HG03460 (cell line): ENCODE measurements around the gene MPC1.
"Not testable (repeated sequence)": the region's sequence is repeated elsewhere in the genome, so short reads cannot be mapped to it uniquely, and the experiment has no call there.

ENCODE experiments used
- ATAC-seq: cut with Tn5 transposase; IDR thresholded peaks from one replicate; pipeline ENCODE4 v1.9.1; 2021; ENCODE audit not compliant: unreplicated experiment

The MPC1 gene

DNA sequence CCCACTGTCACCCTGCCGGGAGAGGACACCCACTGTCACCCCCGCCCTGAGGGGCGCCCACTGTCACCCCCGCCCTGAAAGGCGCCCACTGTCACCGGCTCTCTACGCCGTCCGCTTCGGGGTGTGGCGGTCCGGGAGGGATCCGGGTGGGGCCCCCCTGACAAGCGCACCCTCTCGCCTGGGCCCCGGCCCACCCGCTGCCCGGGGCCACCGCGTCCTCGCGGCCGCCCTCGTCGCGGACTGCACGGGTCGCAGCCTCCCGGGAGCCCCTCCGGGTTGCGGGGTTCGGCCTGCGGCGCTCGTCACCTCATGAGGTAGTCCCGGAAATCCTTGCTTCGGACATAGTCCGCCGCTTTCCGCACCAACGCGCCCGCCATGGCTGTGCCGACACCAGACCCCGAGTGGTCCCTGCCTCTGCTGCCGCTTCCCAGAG is 224 bp downstream of the MPC1 start:
- ATAC-seq: peak; percentile 2

DNA sequence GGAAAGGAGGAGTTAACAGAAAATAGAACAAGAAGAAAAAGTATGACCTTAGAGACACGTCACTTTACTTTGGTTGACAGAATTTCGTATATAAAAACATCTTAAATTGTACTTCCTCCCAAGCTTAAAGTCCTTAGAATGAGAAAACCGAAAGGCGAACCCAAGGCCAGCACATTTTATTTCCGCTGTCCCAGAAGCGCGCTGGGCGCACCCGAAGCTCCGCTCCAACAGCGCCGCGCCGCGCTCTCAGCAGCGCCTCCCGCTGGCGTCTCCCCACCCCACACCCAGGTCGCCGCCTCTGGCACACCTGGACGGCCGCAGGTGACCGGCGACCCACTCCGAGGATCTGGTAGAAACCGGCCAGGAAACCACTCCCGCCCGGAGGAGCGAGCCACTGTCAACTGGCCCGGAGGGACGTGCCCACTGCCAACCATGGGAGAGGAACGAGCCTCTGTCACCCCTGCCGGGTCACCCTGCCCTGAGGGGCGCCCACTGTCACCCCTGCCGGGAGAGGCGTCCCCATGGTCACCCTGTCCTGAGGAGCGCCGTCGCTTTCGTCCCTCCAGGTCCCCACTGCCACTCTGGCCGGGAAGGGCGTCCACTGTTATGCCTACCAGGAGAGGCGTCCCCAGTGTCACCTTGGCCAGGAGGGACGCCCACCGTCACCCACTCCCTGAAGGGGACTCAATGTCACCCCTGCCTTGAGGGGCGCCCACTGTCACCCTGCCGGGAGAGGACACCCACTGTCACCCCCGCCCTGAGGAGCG is 824 bp downstream of the MPC1 start:
- ATAC-seq: peak; percentile 51

DNA sequence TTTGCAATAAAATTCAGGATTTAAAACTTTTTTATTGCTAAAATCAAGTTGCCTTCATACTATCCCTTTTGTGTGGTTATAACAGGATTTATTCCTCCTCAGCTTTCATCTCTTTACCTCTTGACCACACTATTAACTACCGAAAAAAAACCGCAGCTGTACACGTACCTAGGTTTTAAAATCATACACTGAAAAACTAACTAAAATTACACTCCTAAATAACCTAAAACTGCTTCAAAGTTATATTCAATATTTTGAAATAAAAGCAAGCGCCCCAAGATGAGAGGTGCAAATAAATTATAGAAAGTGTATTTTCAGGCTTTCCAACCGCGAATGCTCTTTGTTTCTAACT is 1.4 kb downstream of the MPC1 start:
- no peak for ATAC-seq

DNA sequence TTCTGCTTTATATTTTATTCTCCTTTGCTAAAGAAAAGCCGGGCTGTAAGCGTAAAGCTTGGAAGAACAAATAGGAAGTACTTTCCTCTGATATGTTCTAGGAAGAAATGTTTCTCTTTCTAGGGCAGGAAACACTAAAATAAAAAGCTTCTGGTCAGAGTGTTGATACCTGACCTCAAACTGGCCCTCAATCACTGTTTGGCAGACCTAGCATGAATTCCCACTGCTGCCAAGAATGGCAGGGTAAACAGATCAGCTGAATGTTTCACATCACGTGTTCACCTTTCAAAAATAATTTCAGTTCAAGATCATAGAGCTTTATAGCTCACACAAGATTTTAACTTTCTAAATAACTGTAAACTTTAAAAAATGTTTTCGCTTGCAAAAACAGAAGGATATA is 2.9 kb downstream of the MPC1 start:
- no peak for ATAC-seq

DNA sequence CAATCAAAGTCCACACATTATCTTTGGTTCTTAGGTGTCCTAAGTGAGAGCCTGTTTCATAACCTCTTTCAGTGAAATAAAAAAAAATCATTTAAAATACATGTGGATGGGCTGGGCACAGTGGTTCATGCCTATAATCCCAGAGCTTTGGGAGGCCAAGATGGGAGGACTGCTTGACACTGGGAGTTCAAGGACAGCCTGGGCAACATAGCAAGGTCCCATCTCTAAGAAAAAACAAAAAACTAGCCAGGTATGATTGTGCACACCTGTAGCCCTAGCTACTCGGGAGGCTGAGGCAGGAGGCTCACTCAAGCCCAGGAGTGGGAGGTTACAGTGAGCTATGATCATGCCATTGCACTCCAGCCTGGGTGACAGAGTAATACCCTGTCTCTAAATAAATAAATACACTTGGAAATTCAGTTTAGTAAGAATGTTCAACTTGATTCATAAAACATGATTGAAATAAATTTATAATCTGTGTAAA is 3.6 kb downstream of the MPC1 start:
- ATAC-seq: no peak

DNA sequence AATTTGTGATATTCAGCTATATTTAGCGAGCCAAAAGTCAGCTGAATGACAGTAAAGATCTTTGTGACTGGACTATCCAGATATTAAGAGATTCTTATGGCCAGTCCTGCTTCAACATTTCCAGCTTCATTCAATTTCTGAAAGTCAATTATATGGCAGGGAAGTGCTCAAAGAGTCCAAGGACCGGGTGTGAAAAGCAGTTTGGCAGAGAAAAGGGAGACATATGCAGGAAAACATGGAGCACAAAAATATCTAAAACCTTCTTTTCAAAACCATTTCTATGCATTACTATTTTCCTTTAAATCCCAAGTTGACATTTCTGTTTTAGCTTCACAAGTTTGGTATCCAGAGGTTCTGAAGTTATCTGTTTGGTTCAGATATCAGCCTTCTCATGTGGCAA is 5.0 kb downstream of the MPC1 start:
- ATAC-seq: no peak

DNA sequence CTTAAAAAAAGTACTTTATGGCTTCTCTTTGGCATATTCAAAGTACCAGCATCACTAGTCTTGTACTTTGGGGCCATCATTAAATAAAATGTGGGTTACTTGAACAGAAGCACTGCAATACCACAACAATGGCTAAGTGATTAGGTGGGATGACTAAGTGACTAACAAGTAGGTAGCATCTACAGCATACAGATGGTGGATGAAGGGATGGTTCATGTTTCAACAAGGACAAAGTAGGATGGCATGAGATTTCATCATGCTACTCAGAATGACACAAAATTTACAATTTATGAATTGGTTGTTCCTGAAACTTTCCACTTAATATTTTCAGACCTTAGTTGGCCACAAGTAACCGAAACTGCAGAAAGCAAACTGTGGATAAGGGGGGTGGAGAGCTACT is 7.7 kb downstream of the MPC1 start:
- ATAC-seq: no peak

DNA sequence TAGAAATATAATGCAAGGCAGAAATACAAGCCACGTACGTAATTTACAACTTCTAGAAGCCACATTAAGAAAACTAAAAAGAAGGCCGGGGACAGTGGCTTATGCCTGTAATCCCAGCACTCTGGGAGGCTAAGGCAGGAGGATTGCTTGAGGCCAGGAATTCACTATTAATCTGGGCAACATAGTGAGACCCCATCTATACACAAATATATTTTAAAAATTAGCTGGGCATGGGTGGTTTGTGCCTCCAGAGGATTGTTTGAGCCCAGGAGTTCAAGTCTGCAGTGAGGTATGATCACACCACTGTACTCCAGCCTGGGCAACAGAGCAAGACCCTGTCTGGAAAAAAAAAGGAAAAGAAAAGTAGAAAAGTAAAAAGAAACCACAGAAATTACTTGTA is 12.3 kb downstream of the MPC1 start:
- ATAC-seq: no peak

DNA sequence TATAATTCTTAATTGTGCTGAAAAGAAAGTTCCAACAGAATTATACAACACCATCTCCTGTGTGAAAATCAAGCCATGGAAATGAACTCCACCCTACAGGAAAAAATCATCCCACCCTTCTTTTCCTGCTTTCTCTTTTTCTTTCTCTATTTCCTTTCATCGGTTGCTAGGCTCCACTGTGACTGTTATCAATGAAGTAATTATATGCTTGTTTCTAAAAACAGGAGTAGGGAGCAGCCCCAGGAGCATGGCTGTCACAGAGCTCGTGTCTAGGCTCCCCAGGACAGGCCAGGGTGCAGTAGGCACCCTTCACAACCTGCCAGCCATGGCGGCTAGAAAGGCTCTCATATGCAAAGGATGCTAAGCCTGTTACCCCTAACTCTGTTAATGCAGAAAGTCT is 13.0 kb downstream of the MPC1 start:
- ATAC-seq: no peak

DNA sequence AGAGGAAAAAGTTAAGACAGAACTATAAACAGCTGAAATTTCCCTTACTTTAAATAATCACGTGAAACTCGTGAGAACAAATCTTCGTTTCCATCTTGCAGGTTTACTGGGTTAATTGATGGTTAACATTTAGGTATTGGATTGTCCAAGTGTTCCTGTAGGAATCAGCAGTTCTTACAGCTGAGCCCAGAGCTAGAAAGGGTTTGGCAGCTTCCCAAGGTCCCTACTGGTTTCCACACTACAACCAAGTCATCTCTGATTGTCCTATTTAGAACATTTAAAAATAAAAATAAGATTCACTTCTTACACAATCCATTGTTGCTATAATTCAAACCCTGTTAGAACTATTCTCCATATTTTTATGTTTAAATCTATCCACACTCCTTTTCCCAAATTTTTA is 15.8 kb downstream of the MPC1 start:
- no peak for ATAC-seq

DNA sequence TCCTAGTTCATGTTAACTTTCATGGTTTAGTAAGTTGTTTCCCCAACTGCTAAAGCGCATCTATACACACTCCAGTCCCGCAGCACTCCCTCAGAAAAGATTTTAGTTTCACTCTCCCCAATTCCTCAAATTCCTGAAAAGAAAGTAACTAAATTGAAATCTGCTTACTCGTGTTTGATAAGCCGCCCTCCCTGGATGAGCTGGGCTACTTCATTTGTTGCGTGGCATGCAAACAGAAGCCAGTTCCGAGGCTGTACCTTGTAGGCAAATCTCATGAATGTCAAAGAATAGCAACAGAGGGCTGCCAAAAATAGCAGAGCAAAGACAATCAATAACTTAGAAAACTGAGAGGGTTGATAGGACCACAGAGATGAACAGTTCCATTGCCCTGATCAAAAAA is 16.9 kb downstream of the MPC1 start:
- no peak for ATAC-seq

DNA sequence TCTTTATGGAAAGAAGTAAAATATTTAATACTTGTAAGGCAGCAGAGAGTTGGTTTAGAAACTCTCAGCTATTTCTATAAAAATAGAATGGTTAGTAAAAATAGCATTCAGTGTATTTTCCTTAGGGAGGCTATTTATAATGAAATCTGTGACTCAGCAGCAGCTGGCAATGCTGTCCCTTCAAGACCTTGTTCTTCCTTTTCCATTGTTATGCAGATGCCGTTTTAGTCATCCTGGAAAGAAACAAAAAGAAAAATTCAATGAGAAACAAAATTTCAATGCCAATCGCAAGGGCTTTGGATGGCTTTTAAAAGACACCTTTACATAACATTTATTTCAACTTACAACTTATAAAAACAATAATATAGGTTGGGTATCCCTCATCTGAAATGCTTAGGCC is 17.5 kb downstream of the MPC1 start:
- ATAC-seq: no peak

DNA sequence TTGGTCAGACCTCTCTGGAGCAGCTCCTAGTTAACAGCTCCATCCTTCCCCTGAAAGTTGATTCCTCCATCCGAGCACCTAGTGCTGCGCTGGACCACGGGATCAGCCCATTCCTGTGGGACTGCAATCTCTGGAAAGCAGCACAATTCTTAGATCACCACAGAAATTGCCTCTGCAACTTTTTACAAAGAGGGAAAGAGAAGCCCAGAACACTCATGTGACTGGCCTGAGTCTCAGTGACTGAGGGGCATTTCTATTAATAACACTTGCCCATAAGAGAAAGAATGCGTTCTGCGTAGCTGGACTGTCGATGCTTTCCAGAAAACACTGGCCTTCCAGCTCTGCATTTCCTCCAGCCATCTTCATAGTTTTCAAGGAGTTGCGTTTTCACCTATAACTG is 18.3 kb downstream of the MPC1 start:
- no peak for ATAC-seq

DNA sequence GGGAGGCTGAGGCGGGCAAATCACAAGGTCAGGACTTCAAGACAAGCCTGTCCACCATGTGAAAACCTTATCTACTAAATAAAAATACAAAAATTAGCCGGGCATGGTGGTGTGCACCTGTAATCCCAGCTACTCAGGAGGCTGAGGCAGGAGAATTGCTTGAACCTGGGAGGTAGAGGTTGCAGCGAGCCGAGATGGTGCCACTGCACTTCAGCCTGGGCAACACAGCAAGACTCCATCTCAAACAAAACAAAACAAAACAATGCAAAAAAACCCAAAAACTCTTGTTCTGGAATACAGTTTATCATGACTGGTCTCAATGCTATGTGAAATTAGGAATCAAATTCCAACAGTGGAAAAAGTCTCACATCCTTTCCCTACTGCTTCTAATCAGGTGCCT is 20.3 kb downstream of the MPC1 start:
- ATAC-seq: not testable (repeated sequence)

DNA sequence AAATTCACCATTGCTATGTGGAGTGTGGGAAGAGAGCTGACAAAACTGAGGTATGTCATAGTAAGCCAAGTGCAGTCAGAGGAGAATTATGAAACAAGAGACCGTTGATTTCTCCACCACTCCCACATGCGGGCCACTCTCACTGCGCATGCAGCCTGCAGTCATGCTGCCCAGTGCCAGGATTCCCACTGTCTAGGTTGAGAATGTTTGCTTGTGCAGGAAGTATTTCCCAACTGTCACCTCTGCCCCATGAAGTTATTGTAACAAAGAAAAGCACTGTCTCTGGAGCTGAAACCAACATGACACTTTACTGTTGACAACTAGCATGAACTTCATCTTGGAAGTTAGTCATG is 21.7 kb downstream of the MPC1 start:
- ATAC-seq: no peak

DNA sequence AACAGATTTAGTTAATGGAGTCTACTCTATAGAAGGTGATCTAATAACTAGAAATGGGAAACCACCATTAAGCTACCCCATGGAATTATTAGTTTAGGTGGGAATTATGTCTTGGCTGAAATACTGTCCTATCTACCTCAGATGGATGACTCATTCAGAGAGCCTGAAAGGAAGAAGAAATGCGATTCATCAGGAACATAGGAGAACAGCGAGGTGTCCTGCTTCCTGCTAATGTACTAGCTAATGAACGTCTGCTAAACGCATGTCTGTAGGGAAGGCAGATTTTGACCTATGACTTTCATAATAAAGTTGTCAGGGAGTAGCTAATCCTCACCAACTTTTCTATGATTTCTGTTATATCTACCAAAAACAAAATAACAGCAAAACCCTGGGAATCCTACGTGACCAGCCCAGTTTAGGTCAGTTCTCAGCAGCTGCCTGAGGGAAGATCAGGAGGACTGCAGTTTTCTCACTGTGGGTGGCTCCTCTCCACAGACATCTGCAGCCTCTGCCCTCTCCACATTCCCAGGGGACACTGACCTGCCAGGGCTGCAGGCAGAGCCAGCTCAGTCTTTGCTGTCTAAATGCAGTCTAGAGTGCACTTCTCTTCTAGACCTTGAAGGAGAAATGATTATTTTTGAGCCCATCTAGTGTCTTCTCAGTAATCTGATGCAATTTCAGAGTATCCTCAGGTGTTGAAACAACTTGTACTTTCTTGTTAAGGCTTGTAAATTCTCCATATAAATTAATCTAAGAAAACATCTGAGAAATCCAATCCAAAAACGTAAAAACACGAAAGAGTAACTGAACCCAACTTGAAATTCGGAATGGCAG is 22.3 kb downstream of the MPC1 start:
- no peak for ATAC-seq

DNA sequence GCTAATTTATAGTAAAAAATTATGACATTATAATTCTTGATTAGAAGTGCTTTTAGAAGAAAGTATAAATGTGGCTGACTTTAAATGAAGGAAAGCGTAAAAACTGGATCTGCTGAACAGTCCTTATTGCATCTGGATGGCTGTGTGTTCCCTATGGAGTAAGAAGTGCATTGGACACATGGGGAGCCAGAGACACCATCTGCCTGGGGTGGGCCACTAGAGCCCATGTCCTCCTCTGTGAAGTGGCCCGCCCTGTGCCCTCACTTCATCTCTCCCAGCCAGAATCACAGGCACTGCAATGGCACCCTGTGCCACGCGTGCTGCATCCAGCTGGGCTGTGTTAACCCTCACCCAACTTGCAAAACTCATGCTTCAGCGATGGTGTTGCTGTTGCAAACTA is 27.2 kb downstream of the MPC1 start:
- ATAC-seq: no peak

DNA sequence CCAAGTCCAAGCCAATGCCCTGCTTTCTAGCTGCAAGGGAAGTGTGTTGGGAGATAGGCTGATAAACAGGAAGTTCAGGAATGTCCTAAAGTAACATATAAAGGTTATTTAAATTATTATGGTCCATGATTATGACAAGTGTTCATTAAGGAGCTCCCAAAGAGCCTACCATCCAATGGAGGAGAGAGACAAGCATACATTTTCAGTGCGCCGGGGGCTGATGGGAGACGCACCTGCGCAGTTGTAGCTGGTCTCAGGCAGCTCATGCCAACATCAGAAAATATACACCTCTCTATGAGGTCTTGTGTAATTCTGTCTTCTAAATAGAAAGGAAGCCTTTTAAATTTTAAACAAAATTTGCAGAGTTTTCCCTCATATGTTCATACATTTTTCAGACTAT is 27.8 kb downstream of the MPC1 start:
- ATAC-seq: no peak

DNA sequence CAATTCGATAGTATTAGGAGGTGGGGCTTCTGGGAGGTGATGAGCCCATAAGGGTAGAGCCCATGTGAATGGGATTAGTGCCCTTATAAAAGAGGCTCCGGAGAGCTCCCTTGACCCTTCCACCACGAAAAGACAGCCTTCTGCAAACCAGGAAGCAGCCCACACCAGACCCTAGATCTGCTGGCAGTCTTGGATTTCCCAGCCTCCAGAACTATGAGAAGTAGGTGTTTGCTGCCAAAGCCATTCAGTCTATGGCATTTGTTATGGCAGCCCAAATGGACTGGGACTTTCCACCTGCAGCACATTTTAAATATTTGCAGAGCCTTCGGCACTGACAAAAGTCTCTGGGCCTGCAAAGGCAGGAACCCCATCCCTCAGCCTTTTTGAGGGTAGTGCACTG is 28.6 kb downstream of the MPC1 start:
- ATAC-seq: no peak

DNA sequence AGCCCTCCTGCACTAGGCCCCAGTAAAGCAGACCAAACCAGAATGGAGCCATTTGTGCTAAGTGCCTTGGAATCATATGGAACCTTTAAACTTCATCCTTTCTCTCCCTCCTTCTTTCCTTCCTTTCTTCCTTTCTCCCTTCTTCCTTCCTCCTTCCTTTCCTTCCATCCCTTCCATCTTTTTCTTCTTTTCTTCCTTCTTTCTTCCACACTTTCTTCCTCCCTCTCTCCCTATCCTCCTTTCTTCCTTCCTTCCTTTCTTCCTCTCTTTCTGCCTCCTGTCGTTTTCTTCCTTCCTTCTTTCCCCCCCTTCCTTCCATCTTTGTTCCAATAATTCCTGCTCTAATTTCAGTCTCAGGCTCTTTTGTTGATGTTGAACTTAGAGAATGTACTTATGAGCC is 29.2 kb downstream of the MPC1 start:
- no peak for ATAC-seq

DNA sequence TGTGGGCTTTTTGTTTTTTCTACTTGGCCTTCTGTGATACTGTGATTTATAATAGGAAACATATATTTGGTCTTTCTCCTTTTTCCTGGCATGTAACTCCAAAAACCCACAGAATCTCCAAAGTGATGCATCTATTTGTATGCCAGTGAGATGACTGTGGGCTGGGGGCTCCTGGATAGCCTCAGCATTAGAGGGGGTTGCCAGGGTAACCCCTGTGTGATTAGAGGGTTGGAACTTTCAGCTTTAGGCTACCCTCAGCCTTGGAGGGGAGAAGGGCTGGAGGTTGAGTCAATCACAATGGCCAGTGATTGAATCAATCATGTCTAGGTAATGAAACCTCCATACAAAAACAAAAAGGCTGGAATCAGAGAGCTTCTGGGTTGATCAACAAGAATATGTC is 29.8 kb downstream of the MPC1 start:
- ATAC-seq: no peak

DNA sequence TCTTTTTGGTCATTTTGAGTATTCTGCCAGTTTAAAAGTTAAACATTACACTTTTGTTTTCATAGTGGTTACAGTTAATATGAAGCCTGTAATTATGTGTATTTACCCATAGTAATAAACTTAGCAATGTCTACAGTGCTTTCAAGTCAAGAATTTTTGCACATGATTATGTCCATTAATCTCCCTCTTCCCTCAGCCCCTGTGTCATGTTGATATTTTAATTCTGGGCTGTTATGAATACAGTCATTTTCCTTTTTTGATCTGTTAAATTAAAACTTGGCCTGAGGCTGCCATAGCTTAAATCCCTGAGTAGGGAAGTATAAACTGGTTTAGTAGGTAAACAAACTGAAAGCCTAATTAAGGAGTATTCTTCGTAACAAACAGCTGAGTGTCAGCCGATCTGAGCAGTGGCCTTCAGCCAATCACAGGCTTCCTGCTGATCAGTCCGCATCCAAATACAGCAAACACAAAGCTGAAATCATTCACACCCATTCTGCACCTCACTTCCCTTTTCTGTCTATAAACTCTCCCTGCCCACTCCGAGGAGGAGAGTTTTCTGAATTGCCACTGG is 30.9 kb downstream of the MPC1 start:
- peak; percentile 97 for ATAC-seq
